ENCODE data around the gene NSMF. TPM values are rescaled to one million over a fixed set of nuclear protein-coding genes. Genes with fewer than 3 reads are reported as not detected.
"Not testable (repeated sequence)": the region's sequence is repeated elsewhere in the genome, so short reads cannot be mapped to it uniquely, and the experiment has no call there.

NSMF gene
- total RNA-seq, 2 donors from 2014 or later, result 16.2 to 26.2 TPM

DNA sequence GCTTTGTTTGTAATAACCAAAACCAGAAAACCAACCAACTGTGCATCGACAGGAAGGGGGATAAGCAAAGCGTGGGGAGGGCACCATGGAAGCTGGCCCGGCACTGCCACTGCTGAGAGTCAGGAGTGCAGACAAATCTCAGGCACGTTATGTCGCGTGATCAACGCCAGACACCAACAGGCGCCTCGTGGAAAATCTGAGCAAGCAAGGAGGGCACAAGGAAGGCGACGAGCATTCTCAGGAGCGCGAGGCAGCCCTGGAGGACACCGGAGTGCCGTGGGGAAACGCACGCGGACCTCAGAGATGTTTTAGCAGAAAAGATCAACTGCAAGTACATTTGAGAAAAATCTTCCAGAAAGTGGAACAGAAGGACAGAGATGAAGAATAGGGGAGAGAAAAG is 15.1 kb upstream of the NSMF start:
- Histone ChIP-seq H3K27me3 (no peaks in the 10 kb centered on the region), H3K27ac (no peak overlapping the region), H3K36me3 (no peaks in the 10 kb centered on the region), H3K4me3 (no peak overlapping the region), H3K4me1 (no peaks in the 10 kb centered on the region), H3K9me3 (peaks cover 0 to 13% of the 10 kb centered on the region in 2 donors)
- TF ChIP-seq, protein P1, sequence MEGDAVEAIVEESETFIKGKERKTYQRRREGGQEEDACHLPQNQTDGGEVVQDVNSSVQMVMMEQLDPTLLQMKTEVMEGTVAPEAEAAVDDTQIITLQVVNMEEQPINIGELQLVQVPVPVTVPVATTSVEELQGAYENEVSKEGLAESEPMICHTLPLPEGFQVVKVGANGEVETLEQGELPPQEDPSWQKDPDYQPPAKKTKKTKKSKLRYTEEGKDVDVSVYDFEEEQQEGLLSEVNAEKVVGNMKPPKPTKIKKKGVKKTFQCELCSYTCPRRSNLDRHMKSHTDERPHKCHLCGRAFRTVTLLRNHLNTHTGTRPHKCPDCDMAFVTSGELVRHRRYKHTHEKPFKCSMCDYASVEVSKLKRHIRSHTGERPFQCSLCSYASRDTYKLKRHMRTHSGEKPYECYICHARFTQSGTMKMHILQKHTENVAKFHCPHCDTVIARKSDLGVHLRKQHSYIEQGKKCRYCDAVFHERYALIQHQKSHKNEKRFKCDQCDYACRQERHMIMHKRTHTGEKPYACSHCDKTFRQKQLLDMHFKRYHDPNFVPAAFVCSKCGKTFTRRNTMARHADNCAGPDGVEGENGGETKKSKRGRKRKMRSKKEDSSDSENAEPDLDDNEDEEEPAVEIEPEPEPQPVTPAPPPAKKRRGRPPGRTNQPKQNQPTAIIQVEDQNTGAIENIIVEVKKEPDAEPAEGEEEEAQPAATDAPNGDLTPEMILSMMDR (IDR thresholded peaks at IDR 0.05), result no peak
- no peak for DNase-seq (ENCODE audit: low spot score)

DNA sequence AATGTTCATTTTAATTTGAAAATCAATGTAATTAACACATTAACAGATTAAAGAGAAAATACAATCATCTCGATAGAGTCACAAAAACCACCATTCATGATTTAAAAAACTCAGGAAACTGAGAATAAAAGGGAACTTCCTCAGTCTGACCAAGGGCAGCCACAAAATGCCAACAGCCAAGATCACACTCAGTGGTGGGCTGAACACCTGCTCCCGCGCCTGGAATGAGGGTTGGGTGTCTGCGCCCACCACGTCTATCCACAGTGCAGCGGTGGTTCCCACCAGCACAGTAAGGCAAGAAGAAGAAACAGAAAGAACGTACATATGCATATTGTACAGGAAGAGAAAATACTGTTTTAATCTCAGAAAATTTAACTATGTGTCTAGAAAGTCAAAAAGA is 11.7 kb upstream of the NSMF start:
- DNase-seq (ENCODE audit: low spot score), result no peak
- H3K9me3 ChIP-seq, result peaks cover 0 to 6% of the 10 kb centered on the region in 2 donors
- no peaks in the 10 kb centered on the region for H3K27me3 ChIP-seq
- no peak overlapping the region for H3K4me3 ChIP-seq
- H3K4me1 ChIP-seq, result no peaks in the 10 kb centered on the region
- H3K27ac ChIP-seq, result no peak overlapping the region
- TF ChIP-seq, protein P1 (IDR thresholded peaks at IDR 0.05), result no peak
- H3K36me3 ChIP-seq, result no peaks in the 10 kb centered on the region

DNA sequence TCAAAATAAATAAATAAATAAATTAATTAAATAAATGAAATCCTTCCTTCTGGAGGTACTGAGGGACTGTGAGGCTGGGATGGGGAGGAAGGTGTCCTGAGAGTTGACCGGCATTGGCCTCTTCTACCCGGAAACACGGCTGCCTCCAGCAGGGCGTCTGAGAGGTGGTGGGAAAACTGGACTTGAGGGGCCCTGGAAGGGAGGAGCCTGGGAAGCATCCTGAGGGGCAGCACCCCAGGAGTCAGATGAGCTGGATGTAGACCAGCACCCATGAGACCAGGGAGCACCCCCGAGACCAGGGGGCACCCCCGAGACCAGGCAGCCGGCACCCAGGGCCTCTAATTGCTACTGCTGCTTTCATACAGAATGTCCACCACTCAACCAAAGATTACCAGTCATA is 8.8 kb upstream of the NSMF start:
- no peaks in the 10 kb centered on the region for H3K4me1 ChIP-seq
- TF ChIP-seq, protein P1 (IDR thresholded peaks at IDR 0.05), result no peak
- no peaks in the 10 kb centered on the region for H3K27me3 ChIP-seq
- no peak overlapping the region for H3K4me3 ChIP-seq
- no peak for DNase-seq (ENCODE audit: low spot score)
- H3K27ac ChIP-seq, result no peak overlapping the region
- H3K9me3 ChIP-seq, result no peaks in the 10 kb centered on the region
- H3K36me3 ChIP-seq, result no peaks in the 10 kb centered on the region

DNA sequence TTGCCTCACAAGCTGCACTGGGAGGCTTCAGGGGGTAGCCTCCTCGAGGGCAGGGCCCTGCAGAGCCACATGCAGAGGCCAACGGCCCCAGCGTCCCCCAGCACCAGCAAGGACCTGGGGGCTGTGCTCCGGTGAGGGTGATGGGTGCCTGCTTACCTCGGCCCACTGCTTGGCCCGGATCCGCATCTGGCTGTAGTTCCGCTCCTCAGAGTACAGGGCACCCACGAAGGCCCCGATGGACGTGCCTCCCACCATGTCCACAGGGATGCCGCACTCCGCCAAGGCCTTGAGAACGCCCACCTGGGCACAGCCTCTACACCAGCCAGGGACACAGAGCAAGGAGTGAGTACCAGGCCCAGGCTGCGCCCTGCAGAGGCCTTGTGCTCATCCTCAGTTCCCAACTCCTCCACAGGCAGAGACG is 8.0 kb upstream of the NSMF start:
- H3K9me3 ChIP-seq, result no peaks in the 10 kb centered on the region
- no peak overlapping the region for H3K4me3 ChIP-seq
- DNase-seq (ENCODE audit: low spot score), result no peak
- H3K36me3 ChIP-seq, result no peaks in the 10 kb centered on the region
- no peak overlapping the region for H3K27ac ChIP-seq
- H3K4me1 ChIP-seq, result no peaks in the 10 kb centered on the region
- TF ChIP-seq, protein P1 (IDR thresholded peaks at IDR 0.05), result no peak
- no peaks in the 10 kb centered on the region for H3K27me3 ChIP-seq

DNA sequence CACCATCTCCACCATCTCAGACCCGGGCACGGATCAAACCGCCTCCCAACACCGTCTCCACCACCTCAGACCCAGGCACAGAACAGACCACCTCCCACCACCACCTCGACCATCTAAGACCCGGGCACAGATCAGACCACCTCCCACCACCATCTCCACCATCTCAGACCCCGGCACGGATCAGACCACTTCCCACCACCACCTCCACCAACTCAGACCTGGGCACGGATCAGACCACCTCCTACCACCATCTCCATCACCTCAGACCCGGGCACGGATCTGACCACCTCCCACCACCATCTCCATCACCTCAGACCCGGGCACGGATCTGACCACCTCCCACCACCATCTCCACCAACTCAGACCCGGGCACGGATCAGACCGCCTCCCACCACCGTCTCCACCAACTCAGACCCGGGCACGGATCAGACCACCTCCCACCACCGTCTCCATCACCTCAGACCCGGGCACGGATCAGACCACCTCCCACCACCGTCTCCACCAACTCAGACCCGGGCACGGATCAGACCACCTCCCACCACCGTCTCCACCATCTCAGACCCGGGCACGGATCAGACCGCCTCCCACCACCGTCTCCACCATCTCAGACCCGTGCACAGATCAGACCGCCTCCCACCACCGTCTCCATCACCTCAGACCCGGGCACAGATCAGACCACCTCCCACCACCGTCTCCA is 7.4 kb upstream of the NSMF start:
- H3K27ac ChIP-seq; H3K4me1 ChIP-seq; H3K27me3 ChIP-seq; H3K9me3 ChIP-seq; H3K4me3 ChIP-seq; H3K36me3 ChIP-seq; DNase-seq (ENCODE audit: low spot score): not testable (repeated sequence)

DNA sequence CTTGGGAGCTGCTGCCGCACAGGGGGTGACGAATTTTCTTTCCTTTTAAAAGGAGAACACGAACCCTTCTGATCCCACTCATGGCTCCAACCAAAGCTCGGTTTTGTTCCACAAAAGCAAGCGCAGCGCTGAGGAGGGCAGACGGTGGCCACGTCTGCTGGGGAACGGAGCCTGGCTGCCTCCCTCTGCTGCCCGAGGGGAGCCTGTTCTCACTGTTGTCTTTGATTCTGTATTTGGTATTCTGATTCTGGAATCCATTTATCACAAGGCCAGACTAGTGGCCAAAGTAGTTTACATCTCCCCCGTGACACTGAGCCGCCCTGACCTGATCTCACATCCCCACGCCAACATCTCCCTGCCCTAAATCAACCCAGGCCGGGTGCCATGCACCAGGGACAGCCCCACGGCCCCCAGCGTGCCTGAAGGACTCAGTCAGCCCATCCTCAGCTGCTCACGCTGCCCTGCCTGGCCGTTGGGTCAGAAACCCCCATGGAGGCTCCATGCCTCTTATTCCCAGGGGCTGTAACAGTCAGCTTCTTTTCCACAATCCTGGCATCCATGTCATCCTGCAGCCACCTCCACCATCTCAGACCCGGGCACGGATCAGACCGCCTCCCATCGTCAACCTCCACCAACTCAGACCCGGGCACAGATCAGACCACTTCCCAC is 6.7 kb upstream of the NSMF start:
- Histone ChIP-seq H3K4me3 (no peak overlapping the region), H3K4me1 (no peaks in the 10 kb centered on the region), H3K36me3 (no peaks in the 10 kb centered on the region), H3K27me3 (no peaks in the 10 kb centered on the region), H3K9me3 (no peaks in the 10 kb centered on the region), H3K27ac (no peak overlapping the region)
- no peak for DNase-seq (ENCODE audit: low spot score)
- TF ChIP-seq, protein P1 (IDR thresholded peaks at IDR 0.05), result no peak
